NCI-H1417 treated with DMSO at 0.1 percent for 48 hours (cell line): ENCODE measurements around the gene SMIM22.

Experiments
- DNase-seq: peaks from one replicate; lab custom pipeline; 2025; lab: John Stamatoyannopoulos, UW

The SMIM22 gene

GRCh38 chr16:4814542-4815173 is 19.5 kb downstream of the SMIM22 start:
- DNase-seq, result no peak

GRCh38 chr16:4820652-4821051 is 25.5 kb downstream of the SMIM22 start:
- DNase-seq, result no peak

GRCh38 chr16:4825196-4825595 is 30.0 kb downstream of the SMIM22 start:
- no peak for DNase-seq

GRCh38 chr16:4826526-4826925 is 31.4 kb downstream of the SMIM22 start:
- DNase-seq, result no peak

GRCh38 chr16:4826980-4827379 is 31.8 kb downstream of the SMIM22 start:
- no peak for DNase-seq

- DNase-seq, result no peak
Observed at GRCh38 chr16:4828567-4829321, 33.6 kb downstream of the SMIM22 start.

GRCh38 chr16:4830408-4830807 is 35.2 kb downstream of the SMIM22 start:
- DNase-seq, result no peak

GRCh38 chr16:4831616-4832015 is 36.4 kb downstream of the SMIM22 start:
- DNase-seq, result no peak

GRCh38 chr16:4832698-4833343 is 37.7 kb downstream of the SMIM22 start:
- no peak for DNase-seq

GRCh38 chr16:4833584-4833983 is 38.4 kb downstream of the SMIM22 start:
- DNase-seq, result no peak

- no peak for DNase-seq
Observed at GRCh38 chr16:4836727-4837126, 41.6 kb downstream of the SMIM22 start.

GRCh38 chr16:4837733-4838501 is 42.7 kb downstream of the SMIM22 start:
- no peak for DNase-seq

GRCh38 chr16:4839942-4840341 is 44.8 kb downstream of the SMIM22 start:
- no peak for DNase-seq

GRCh38 chr16:4840984-4841383 is 45.8 kb downstream of the SMIM22 start:
- no peak for DNase-seq
